Peyer's patch (tissue), 4 donors: ENCODE data around the gene LTO1.

ENCODE experiments used
- POLR2A ChIP-seq, 2 donors: fragments of 450-650 bp; IDR thresholded peaks; one replicate each; pipeline ENCODE4 v1.5.1; 2017; ENCODE audit warnings: antibody characterized with exemption in 2 of 2, mild to moderate bottlenecking in 2 of 2, moderate library complexity in 2 of 2
- TF ChIP-seq, protein P1 (sequence below), 6 experiments: fragments of 450-650 bp in 4 of 6; fragments of 200-600 bp in 2 of 6; sonication (generic) in 1 of 6; IDR thresholded peaks; one replicate each; pipeline ENCODE4 v1.5.1; 2017 to 2019; ENCODE audit warnings: antibody characterized with exemption in 6 of 6, mild to moderate bottlenecking in 3 of 6, moderate library complexity in 1 of 6

DNA sequence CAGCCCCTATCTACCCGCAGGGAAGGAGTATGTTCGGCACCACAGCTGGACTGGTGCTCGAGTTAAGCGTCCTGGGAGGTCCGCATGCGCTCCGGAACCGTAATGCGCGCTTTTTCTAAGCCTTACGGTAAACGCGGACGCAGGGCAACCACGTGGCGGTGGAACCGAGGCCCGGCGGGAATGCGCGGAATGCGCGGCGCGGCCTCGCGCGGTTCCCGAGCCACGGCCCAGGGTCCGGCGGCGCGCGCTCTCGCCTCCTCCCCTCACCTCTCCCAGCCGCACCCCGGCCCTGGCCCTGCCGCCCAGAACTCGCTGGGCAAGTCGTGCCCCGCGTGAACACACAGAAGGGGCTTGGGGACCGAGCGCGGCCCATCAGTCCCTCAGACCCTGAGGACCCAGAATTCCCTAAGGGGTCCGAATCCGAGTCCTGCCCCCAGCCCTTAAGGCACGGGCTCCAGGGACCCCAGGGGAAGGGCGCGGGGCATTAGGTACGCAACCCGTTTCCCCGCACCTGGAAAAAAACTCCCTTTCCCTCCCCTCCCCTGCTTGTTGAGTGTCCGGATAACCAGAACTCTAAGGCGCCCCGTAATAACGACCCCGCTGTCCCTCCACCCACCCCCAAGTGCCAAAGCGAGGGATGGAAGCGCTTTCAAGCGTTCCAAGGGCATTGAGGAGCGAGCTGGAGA, 38.5 kb downstream of the LTO1 start:
- TF ChIP-seq, protein P1, sequence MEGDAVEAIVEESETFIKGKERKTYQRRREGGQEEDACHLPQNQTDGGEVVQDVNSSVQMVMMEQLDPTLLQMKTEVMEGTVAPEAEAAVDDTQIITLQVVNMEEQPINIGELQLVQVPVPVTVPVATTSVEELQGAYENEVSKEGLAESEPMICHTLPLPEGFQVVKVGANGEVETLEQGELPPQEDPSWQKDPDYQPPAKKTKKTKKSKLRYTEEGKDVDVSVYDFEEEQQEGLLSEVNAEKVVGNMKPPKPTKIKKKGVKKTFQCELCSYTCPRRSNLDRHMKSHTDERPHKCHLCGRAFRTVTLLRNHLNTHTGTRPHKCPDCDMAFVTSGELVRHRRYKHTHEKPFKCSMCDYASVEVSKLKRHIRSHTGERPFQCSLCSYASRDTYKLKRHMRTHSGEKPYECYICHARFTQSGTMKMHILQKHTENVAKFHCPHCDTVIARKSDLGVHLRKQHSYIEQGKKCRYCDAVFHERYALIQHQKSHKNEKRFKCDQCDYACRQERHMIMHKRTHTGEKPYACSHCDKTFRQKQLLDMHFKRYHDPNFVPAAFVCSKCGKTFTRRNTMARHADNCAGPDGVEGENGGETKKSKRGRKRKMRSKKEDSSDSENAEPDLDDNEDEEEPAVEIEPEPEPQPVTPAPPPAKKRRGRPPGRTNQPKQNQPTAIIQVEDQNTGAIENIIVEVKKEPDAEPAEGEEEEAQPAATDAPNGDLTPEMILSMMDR (IDR thresholded peaks at IDR 0.05) = peak in 1 of 6 experiments; percentile 9
- TF ChIP-seq POLR2A (IDR thresholded peaks at IDR 0.05) = no peak
